Epithelial cell of proximal tubule (primary cell): ENCODE measurements around the gene SHOX. TPM values are rescaled to one million over a fixed set of nuclear protein-coding genes. Genes with fewer than 3 reads are reported as not detected.

ENCODE experiments used
- DNase-seq: peaks from one replicate; pipeline ENCODE4 v3.0.0-alpha.2; 2011; ENCODE audit warnings: low read depth
- H3K4me3 ChIP-seq: 2 replicates; pipeline ENCODE4 v1.5.1; 2011; ENCODE audit warnings: low read depth, mild to moderate bottlenecking, low read length
- total RNA-seq: library from RNA; depleted of rRNA; stranded (reverse); fragments of >200 nt; gene quantifications from 2 replicates; pipeline ENCODE4 v1.2.3, GENCODE V29; 2015
- TF ChIP-seq, protein P1 (sequence below): conservative IDR thresholded peaks from 2 replicates; pipeline ENCODE4 v1.5.1; 2012; ENCODE audit warnings: low read depth, mild to moderate bottlenecking, low read length

Gene SHOX
- total RNA-seq, 1 donor from 2014 or later, result not detected

DNA sequence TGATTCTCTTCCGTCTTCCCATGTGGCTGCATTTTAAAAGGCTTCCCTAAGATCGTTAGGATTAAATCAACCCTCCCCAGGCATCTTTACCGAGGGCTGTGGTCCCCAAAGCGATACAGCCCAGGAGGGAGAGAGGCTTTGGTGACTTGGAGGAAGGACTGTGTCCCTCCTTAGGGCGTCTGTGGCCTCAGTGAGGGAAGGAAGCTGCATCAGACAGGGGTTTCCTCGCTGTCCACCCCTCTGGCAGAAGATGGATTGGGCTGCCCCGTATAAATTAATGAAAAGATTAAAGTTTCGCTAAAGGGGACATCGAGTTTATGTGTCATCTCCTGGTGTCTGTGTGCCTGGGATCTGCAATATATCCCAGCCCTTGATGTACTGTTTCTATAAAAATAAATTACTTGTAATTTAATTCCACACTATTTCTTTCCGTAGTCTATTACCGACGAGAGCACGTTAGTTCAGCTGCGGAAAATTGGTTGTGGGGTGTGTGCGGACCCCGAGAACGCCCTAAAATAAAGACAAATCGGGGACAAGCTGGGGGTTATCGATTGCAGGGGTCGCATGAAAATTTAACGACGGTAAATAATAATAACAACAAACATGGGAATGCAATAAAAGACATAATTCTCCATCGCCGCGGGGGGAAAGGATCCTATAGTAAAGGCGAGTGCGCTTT is 6.5 kb downstream of the SHOX start:
- no peak for DNase-seq
- no peak overlapping the region for H3K4me3 ChIP-seq
- TF ChIP-seq, protein P1, sequence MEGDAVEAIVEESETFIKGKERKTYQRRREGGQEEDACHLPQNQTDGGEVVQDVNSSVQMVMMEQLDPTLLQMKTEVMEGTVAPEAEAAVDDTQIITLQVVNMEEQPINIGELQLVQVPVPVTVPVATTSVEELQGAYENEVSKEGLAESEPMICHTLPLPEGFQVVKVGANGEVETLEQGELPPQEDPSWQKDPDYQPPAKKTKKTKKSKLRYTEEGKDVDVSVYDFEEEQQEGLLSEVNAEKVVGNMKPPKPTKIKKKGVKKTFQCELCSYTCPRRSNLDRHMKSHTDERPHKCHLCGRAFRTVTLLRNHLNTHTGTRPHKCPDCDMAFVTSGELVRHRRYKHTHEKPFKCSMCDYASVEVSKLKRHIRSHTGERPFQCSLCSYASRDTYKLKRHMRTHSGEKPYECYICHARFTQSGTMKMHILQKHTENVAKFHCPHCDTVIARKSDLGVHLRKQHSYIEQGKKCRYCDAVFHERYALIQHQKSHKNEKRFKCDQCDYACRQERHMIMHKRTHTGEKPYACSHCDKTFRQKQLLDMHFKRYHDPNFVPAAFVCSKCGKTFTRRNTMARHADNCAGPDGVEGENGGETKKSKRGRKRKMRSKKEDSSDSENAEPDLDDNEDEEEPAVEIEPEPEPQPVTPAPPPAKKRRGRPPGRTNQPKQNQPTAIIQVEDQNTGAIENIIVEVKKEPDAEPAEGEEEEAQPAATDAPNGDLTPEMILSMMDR, result no peak

DNA sequence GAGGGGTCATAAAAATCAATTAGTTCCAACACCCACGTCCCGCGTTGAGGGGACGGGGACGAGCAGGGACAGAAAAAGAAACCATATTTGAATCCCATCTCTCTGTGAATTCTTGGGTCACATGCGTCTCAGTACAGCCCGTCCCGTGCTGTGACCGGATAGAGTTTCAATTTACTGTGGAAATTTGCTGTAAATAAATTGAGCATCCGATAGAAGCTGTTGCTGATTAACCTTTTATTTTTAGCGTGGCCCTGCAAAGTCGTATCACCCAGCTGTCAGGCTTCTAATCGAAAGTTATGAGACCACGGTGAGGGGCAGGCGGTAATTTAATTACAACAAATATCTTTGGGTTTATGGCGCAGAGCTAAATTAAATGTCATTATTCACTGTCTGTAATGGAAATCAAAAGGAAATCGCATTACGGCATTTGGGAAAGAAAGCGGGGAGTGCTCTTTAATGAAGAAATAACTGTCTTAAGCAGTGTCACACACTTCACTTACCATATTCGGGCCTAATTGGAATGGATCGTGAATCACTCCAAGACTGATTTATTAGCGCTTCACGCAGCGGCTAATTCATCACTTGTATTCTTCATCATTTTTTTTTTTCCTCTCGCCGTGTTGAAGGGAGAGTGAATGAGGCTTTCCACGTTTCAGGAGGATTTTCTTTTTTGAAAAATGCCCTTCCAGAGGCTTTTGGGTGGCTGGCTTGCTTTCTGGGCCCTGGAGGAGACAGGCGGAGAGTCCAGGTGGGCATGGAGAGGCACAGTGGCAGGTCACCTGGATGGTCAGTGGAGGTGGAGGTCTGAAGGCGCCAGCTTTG is 7.3 kb downstream of the SHOX start:
- TF ChIP-seq, protein P1, result no peak
- DNase-seq, result no peak
- no peak overlapping the region for H3K4me3 ChIP-seq

DNA sequence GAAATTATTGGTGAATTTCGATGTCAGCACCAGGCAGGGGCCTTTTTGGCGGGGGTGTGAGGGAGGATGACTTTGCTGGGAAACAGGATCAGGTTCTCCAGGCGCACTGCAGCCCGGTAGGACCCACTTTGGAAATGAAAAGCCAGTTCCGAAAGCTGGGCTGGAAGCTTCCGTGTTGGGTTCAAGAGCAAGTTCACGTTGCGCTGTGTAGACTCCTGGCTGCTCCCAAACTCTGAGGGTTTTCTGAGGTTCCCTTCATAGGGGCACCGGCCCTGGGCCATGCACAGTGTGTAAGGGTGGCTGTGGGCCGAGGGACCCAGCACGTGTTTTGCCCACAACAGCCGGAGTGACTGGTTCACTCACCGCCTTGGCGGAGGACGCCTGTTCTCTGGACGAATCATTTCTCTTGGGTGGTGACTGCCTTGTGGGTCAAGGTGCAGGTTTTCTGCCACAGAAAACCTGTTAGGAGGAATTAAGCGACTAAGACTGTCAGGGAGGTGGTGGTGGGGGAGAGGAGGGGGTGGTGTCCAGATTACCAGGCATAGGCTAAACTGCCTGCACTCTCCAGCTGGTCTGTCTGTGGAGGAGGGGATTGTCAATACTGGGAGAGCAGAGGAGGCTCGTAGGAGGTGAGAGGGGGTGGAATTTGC is 8.0 kb downstream of the SHOX start:
- no peak overlapping the region for H3K4me3 ChIP-seq
- TF ChIP-seq, protein P1, result no peak
- no peak for DNase-seq

DNA sequence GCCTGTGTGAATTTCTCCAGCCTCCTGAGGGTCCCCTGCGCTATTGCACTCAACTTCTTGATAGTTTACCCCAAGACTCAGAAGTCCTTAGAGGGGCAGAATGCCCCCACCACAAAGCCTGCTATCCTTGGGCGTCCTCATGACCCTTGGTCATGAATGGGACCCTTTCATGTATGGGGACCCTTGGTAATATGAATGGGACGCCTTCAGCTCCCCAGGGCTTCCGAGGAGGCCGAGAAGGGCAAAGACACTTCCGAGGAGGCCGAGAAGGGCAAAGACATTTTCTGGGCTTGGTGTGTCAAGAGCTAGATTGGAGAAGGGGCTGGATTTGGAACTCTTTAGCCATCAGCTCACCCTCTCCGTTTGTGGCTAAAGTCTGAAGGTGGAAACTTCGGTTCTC is 8.6 kb downstream of the SHOX start:
- H3K4me3 ChIP-seq, result no peak overlapping the region
- no peak for DNase-seq
- TF ChIP-seq, protein P1, result no peak

DNA sequence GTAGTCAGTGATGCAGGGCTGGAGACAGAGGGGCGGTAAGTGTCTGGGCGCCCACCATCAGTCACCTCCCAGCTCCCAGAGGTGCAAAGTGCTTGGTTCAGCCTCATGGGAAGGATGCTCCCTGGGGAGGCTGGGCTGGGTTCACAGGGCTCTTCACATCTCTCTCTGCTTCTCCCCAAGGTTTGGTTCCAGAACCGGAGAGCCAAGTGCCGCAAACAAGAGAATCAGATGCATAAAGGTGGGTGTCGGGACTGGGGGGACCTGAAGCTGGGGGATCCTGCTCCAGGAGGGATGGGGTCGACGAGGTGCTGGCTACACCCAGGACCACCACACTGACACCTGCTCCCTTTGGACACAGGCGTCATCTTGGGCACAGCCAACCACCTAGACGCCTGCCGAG is 10.1 kb downstream of the SHOX start:
- TF ChIP-seq, protein P1, result no peak
- no peak overlapping the region for H3K4me3 ChIP-seq

DNA sequence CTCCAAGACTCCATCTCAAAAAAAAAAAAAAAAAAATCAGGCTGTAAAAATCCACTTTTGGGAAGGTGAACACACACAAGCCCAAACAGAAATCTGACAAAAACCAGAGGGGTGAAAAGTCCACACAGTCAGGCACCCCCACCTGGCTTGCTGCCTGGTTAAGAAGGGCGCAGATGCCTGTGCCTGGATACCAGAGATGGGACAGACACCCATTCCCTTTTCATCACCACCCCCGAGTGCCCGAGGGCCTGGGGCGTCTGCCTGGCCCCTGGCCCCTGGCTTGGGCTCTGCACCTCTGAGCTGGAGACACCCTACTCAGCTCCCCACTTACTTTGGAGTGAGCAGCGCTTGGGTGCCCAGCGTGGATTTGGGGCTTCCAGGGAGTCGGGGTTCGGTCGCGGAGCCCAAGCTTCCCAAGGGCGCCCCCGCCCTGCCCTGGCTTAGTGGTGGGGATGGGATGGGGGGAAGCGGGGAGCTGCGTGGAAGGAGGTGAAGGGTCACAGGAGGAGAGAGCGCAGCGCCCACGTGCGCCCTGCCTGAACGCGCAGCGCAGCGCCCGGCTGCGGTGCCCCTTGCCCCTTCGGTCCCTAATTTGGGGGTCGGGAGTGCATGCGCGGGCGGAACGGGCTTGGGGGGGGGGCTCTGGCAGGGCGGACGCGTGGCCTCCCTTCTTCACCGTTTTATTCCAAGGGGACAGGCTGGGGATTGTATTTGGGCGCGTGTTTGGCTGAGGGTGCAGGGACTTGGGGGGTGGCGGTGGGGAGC is 11.3 kb downstream of the SHOX start:
- no peak overlapping the region for H3K4me3 ChIP-seq
- no peak for DNase-seq
- TF ChIP-seq, protein P1, result no peak

More for the DNA sequence above, 10.1 kb downstream of the SHOX start:
- DNase-seq, result no peak
